NCI-H1436 treated with DMSO at 0.1 percent for 48 hours (cell line): Measurements from ENCODE around the gene UST.

Experiments
- DNase-seq: peaks from one replicate; lab custom pipeline; 2025; lab: John Stamatoyannopoulos, UW

Gene UST

DNA sequence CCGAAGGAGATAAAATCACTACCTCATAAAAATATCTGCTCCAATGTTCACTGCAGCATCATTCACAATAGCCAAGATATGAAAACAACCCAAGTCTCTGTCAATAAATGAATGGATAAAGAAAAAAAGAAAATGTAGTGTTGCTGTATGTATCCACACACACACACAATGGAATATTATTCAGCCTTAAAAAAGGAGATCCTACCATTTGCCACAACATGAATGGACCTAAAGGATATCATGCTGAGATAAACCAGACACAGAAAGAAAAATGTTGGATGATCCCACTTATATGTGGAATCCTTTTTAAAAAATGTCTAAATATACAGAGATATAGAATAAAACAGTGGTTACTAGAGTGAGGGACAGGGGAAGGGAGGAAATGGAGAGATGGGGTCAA, 378.5 kb downstream of the UST start:
- no peak for DNase-seq
